ENCODE results near the gene ZNF90.
"Not testable (repeated sequence)": the region's sequence is repeated elsewhere in the genome, so short reads cannot be mapped to it uniquely, and the experiment has no call there.

Gene ZNF90

GRCh38 chr19:20102097-20102496 is 24.3 kb downstream of the ZNF90 start:
- Mint-ChIP-seq H3K27me3 (ENCODE audit: low read depth) (no peaks in the 10 kb centered on the region), H3K27ac (no peak overlapping the region)
- no peak for TF ChIP-seq CTCF (IDR thresholded peaks at IDR 0.05; ENCODE audit: unreplicated experiment in 3 of 3)

DNA sequence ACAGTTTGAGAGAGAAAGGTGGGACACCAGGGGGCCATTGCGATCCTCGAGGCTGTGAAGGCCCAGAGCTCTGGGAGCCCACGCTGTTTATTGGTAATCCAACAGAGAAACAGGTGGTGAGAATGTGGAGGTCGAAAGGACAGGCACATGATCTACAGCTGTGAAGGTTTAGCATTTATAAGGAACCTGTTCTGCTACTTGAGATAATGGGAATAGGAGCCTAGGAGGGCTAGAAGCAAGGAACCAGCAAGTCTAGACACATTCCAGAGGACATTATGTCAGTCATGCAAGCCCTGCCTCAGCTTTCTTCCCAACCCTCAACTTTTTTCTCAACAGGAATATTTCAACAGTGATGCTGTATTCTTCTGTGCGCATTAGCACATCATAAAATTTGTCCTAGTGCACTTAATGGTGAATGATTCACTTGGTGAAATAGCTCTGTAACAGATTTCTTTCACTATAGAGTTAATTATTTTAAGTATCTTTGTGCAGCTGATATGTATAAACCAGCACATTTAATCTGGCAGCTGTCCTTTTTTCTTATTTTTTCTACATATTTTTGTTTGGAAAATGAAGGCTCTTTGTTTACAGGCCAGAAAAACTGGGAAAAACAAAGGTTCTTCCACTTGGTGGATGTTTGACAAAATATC is 25.4 kb downstream of the ZNF90 start:
- H3K4me1 Mint-ChIP-seq = no peaks in the 10 kb centered on the region
- TF ChIP-seq CTCF (IDR thresholded peaks at IDR 0.05; ENCODE audit: unreplicated experiment in 3 of 3) = no peak
- H3K36me3 Mint-ChIP-seq (ENCODE audit: low read depth) = peaks cover 93% of the 10 kb centered on the region
- no peak overlapping the region for H3K4me3 Mint-ChIP-seq
- peaks cover 64% of the 10 kb centered on the region for H3K9me3 Mint-ChIP-seq
- no peaks in the 10 kb centered on the region for H3K27me3 Mint-ChIP-seq (ENCODE audit: low read depth)
- no peak overlapping the region for H3K27ac Mint-ChIP-seq

More at GRCh38 chr19:20102097-20102496, 24.3 kb downstream of the ZNF90 start:
- no peaks in the 10 kb centered on the region for H3K4me1 Mint-ChIP-seq
- H3K4me3 Mint-ChIP-seq = no peak overlapping the region
- H3K9me3 Mint-ChIP-seq = peaks cover 71% of the 10 kb centered on the region
- H3K36me3 Mint-ChIP-seq (ENCODE audit: low read depth) = peaks cover 96% of the 10 kb centered on the region

DNA sequence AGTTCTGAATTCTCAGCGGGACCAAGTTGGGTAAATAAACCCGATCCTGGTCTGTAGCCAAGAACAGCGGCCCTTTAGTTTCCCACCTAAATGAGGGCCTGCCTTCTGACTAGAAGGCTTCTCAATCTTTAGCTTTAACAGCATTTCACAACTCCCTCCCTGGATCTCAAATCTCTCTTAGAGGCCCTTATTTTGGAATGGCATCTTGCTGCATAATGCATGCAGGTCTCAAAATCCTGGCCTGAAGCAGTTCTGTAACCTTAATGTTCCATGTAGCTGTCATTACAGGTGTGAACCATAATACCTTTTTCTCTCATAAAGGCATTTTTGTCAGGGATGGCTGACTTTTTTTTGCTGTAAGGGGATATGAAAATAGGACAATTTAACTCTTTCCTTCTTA is 29.5 kb downstream of the ZNF90 start:
- Mint-ChIP-seq H3K27ac (no peak overlapping the region), H3K27me3 (ENCODE audit: low read depth) (no peaks in the 10 kb centered on the region), H3K4me3 (no peak overlapping the region), H3K36me3 (ENCODE audit: low read depth) (peaks cover 90% of the 10 kb centered on the region), H3K9me3 (peaks cover 50% of the 10 kb centered on the region), H3K4me1 (no peaks in the 10 kb centered on the region)
- no peak for TF ChIP-seq CTCF (IDR thresholded peaks at IDR 0.05; ENCODE audit: unreplicated experiment in 3 of 3)

GRCh38 chr19:20118064-20118839 is 40.5 kb downstream of the ZNF90 start:
- not testable (repeated sequence) for H3K27ac Mint-ChIP-seq; H3K4me1 Mint-ChIP-seq; H3K27me3 Mint-ChIP-seq (ENCODE audit: low read depth); H3K4me3 Mint-ChIP-seq
- H3K9me3 Mint-ChIP-seq = peaks cover 65% of the 10 kb centered on the region
- H3K36me3 Mint-ChIP-seq (ENCODE audit: low read depth) = peaks cover 96% of the 10 kb centered on the region

DNA sequence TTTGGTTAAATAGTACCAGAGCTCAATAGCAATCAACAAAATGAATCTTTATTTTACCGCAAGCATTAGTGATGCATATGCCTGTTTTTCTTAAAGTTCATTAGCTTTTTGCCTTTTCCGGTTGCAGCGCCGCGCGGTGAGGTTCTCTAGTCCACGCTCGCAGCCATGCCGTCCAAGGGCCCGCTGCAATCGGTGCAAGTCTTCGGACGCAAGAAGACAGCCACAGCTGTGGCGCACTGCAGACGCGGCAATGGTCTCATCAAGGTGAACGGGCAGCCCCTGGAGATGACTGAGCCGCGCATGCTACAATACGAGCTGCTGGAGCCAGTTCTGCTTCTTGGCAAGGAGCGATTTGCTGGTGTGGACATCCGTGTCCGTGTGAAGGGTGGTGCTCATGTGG is 47.1 kb downstream of the ZNF90 start:
- no peaks in the 10 kb centered on the region for H3K4me1 Mint-ChIP-seq

GRCh38 chr19:20132933-20133332 is 55.1 kb downstream of the ZNF90 start:
- not testable (repeated sequence) for H3K4me1 Mint-ChIP-seq; H3K27ac Mint-ChIP-seq; H3K27me3 Mint-ChIP-seq (ENCODE audit: low read depth); H3K4me3 Mint-ChIP-seq
- H3K36me3 Mint-ChIP-seq (ENCODE audit: low read depth) = peaks cover 59% of the 10 kb centered on the region
- peaks cover 39% of the 10 kb centered on the region for H3K9me3 Mint-ChIP-seq

More for the DNA sequence above, 47.1 kb downstream of the ZNF90 start:
- Mint-ChIP-seq H3K27ac (no peak overlapping the region), H3K36me3 (ENCODE audit: low read depth) (peaks cover 91% of the 10 kb centered on the region), H3K27me3 (ENCODE audit: low read depth) (no peaks in the 10 kb centered on the region), H3K4me3 (no peak overlapping the region), H3K9me3 (peaks cover 49% of the 10 kb centered on the region)
- TF ChIP-seq CTCF (IDR thresholded peaks at IDR 0.05; ENCODE audit: unreplicated experiment in 3 of 3) = no peak

DNA sequence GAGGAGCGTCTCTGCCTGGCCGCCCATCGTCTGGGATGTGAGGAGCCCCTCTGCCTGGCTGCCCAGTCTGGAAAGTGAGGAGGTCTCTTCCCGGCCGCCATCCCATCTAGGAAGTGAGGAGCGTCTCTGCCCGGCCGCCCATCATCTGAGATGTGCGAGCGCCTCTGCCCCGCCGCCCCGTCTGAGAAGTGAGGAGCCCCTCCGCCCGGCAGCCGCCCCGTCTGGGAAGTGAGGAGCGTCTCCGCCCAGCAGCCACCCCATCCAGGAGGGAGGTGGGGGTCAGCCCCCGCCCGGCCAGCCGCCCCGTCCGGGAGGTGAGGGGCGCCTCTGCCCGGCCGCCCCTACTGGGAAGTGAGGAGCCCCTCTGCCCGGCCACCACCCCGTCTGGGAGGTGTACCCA is 59.9 kb downstream of the ZNF90 start:
- H3K9me3 Mint-ChIP-seq = peaks cover 49% of the 10 kb centered on the region
- H3K4me3 Mint-ChIP-seq; H3K27me3 Mint-ChIP-seq (ENCODE audit: low read depth); H3K4me1 Mint-ChIP-seq; H3K27ac Mint-ChIP-seq: not testable (repeated sequence)
- H3K36me3 Mint-ChIP-seq (ENCODE audit: low read depth) = peaks cover 35% of the 10 kb centered on the region
